DMS114 treated with DMSO at 0.1 percent for 48 hours (cell line): ENCODE data around the gene C17orf107.
"Not testable (repeated sequence)": the region's sequence is repeated elsewhere in the genome, so short reads cannot be mapped to it uniquely, and the experiment has no call there.

Experiments used
- DNase-seq: peaks from one replicate; lab custom pipeline; 2025; ENCODE audit not compliant: unreplicated experiment; lab: John Stamatoyannopoulos, UW

Gene C17orf107

DNA sequence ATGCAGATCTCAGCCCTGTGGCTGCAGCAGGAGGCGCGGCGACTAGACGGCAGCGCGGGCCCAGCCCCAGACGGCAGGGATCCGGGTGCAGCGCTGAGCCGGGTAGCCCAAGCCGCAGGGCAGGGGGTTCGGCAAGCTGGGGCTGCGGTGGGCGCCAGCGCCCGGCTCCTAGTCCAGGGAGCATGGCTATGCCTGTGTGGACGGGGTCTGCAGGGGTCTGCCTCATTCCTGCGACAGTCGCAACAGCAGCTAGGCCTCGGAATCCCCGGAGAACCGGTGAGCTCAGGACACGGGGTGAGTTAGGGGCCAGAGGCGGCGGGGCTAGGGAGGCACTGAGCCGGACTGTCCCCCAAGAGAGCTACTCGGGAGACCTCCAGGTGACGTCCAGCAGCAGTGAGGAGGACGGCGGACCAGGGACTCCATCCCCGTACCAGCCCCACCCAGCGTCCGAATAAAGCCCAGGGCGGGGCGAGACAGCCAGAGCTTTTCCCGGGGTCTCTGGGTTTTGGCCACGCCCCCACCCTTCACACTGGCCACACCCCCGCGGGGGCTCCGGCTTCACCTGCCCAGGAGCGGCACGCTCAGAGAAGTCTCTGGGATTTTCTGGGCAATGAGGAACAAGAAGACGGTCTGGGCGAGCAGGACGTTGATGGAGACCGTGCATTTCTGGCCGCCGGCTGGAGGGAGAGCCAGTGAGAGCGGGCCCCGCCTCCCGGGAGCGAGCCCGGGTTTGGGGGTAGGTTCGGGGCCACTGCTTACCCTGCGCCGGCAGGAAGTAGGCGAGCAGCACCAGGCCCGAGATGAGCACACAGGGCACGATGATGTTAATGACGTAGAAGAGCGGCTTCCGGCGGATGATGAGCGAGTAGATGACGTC lies 1.1 kb downstream of the C17orf107 start:
- DNase-seq, result no peak

DNA sequence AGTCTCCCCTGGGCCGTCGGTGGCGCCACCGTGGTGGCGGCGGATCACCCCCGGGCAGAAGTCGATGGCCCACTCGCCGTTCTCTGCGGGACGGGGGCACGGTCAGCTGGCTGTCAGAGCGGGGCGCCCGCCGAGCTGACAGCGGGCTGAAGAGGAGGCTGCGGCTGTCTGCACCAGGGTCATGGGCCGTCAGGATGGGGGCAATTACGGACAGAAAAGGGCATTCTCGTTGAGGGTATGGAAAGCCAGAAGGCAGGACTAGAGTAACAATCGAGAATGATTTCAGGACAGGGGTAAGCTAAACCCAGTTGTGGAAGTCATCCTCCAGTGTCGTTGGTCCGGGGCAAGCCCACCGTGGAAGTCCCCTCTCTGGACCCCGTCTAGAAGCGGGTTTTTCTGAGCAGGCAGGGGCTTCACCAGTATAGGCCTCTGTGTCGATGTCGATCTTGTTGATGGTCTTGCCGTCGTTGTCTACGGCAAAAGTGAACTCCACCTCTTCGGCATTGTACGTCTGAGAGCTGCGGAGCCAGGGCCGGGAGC lies 1.8 kb downstream of the C17orf107 start:
- DNase-seq, result no peak

DNA sequence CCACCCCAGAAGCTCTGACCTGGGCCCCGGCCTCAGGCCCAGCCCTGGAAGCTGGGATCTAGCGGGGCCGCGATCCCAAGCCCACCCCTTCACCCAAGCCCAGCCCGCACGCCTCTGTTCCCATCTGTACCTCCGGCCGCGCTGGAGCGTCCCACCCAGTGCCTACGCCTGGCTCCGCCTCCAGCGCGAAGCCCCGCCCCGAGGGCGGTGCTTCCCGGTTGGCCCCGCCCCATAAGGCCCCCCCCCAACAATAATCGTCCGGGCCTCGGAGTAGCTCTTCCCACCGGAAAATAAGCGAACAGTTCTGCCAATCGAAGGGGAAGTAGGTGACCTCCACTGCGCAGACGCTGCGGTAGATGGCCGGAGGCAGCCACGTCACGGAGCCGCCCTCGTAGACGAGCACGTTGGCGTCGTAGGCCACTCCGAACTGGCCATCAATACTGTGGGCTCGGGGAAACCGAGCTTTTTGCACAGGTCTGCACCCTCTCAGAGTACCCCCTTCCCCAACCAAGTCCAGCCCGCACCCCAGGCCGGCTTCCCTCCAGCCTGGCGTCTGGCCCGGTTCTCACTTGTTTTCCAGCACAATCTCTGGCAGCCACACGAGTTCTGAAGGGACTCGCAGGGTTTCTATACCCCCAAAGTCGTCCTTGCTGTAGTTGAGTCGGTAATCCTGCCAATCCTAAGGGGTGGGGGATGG lies 2.5 kb downstream of the C17orf107 start:
- no peak for DNase-seq

DNA sequence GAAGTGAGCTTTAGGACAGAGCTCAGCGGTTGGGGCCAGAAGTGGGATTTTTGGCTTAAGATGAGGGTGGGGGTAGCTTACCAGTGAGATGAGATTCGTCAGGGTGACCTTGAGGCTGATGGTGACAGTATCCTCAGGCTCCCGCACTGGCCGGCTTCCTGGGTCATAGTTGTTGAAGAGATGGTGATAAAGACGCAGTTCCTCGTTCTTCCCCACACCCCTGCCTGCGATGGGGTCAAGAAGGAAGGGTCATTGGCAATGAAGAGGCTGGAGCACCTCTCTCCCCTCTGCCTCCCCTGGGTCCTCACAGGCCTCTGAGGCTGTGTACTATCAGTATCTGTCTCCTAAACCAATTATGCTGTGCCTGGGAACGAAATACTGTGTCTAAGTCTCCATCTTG lies 3.2 kb downstream of the C17orf107 start:
- no peak for DNase-seq

DNA sequence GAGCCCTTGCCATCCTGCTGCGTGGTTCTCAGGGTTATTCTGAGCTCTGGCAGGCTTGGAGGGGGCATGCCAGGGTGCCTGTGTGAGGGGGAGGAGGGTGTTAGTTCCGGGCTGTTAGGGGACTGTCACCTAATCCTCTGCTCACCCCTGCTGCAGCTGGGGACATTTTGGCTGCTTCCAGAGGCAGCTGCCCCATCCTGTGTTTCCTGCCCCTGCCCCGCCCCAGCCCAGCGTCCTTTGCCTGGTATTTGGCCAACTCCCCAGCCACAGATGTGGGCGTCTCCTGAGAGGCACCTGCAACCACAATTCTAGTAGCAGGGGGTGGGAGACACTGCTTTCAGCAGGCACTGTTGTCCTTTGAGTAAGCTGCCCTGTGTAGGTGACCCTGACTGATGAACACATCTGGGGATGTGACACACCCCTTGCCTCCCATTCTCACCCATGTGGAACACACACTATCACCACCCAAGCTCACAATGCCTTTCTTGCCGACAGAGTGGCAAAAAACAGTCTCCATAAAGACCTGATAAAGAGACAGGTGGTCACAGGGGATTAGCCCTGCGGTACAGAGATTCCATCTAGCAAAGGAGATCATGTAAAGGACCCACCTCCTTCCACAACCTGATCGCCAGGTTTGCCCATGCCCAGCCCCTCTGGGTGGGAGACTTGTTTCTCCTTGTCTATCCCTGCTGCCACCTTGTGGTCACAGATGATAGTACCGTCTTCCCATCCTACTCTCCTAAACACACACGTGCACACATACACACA lies 3.9 kb downstream of the C17orf107 start, which contains the start of gene CHRNE:
CHRNE (minus strand) TSS at position 48 of the 768 bp plus-strand sequence; CDS start at position 13, 35 bp downstream.
- peak; percentile 62 for DNase-seq

DNA sequence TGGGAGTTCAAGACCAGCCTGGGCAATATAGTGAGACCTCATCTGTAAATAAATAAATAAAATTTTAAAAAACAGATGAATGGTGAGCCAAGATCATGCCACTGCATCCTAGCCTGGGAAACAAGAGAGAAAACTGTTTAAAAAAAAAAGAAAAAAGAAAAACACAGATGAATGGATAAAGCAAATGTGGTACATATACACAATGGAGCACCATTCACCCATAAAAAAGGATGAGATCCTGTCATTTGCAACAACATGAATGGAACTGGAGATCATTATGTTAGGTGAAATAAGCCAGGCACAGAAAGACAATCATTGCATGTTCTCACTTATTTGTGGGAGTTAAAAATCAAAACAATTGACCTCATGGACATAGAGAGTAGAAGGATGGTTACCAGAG lies 7.3 kb downstream of the C17orf107 start:
- DNase-seq, result not testable (repeated sequence)

DNA sequence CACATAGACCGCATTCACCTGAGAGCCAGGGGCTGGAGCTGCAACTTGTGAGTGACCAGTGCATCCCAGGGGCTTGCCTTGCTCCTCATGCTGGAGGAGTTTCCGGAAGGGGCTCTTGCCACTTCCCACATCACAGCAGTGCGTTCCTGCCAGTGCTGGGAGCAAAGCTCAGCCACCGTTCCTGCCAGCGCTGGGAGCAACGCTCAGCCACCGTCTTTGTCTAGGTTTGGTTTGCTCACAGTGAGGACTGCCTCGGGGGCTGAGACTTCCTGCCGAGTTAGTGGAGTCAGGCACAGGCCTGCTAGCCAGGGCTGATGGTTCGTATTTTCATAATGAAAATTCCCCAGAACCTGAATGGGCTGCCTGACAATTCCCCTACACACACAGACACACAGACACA lies 9.0 kb downstream of the C17orf107 start:
- no peak for DNase-seq

DNA sequence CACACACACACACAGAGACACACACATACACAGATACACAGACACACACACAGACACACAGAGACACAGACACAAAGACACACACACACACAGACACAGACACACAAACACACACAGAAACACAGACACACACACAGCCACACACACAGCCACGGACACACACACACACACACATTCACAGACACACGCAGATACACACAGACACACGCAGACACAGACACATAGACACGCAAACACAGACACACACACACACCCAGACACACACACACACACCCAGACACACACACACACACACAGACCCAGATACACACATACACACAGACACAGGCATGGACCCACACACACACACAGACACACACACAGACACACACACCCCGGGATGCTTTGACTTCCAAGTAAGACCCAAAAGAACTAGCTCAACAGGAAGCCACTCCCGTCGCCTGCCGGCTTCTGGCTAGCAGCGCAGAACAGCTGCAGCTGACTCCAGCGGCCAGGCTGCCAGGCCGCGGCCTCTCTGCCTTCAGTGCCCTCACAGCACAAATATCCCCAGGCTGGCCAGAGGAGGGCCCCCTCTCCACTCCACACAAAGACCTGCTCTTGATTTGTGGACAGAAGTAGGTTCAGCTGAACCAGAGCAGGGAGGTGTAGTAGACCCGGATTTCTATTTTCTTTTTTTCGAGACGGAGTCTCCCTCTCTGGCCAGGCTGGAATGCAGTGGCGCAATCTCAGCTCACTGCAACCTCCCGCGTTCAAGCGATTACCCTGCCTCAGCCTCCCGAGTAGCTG lies 9.6 kb downstream of the C17orf107 start:
- peak; percentile 41 for DNase-seq

DNA sequence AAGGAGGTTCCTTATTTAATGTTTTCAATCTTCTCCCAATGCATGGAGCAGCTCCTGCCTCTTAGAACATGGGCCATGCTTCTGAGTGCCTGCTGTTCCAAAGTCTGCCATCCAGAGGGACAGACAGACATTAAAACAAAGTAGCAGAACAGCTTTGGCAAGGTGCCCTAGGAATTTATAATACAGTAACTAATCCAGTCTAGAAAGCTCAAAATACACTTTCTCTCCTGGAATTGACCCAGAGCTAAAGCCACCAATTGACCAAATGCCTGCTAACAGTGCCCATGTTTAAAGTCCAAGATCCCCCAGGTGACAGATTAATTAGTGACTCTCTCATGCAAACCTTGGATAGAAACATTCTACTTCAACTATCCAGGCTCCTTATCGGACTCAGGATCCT lies 14.7 kb downstream of the C17orf107 start:
- no peak for DNase-seq

DNA sequence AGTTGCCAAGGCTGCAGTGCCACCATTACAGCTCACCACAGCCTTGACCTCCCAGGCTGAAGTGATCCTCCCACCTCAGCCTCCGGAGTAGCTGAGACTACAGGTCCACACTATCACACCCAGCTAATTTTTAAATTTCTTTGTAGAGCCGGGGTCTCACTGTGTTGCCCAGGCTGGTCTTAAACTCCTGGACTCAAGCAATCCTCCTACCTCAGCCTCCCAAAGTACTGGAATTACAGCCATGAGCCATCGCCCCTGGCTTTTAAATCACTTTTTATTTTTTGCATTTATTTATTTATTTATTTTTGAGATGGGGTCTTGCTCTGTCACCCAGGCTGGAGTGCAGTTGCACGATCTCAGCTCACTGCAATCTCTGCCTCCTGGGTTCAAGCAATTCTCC lies 15.2 kb downstream of the C17orf107 start:
- not testable (repeated sequence) for DNase-seq

DNA sequence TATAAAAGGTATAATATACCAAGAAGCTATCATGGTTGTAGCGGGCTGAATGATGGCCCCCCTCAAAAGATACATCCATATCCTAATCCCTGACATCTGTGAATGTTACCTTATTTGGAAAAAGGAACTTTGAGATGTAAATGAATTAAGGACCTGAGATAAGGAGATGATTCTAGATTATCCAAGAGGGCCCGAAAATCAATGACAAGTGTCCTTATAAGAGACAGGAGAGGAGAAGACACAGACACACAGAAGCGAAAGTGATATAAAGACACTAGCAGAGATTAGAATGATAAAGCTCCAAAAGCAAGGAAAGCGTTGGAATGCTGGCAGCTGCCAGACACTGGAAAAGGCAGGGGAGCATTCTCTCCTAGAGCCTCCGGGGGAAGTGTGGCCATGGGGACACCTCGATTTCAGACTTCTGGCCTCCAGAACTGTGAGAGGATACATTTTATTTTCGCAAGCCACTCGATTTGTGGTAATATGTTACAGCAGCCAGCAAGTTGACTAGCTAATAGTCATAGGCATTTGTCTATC lies 20.2 kb downstream of the C17orf107 start:
- no peak for DNase-seq

DNA sequence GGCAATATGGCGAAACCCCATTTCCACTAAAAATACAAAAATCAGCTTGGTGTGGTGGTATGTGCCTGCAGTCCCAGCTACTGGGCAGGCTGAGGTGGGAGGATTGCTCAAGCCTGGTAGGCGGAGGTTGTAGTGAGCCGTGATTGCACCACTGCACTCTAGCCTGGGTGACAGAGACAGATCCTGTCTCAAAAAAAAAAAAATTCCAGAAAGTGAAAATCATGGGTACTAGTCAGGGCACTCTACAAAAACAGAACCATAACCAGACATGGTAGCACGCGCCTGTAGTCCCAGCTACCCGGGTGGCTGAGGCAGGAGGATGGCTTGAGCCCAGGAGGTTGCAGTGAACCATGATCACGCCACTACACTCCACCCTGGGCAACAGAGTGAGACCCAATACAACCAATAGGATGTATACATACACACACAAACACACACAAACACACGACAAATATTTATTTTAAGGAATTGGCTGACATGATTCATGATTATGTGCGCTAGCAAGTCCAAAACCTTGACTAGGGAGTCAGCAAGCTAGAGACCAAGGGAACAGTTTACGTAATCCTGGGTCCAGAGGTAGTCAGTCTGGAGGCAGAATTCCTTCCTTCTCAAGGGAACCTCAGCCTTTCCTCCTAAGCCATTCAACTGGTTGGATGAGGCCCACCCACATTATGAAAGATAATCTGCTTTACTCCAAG lies 21.2 kb downstream of the C17orf107 start:
- DNase-seq, result no peak

DNA sequence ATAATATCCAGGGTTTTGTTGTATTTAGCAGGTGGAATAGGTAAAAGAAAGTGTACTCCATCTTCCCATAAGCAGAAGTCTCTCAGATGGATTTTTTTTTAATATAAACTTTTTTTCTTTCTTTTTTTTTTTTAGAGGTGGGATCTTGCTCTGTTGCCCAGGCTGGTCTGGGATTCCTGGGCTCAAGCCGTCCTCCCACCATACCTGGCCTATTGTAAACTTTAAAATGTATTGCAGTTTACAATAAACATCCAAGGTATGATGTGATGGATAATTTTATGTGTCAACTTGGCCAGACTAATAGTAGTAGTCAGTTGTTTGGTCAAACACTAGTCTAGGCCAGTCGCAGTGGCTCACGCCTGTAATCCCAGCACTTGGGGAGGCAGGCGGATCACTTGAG lies 22.0 kb downstream of the C17orf107 start:
- DNase-seq, result no peak

DNA sequence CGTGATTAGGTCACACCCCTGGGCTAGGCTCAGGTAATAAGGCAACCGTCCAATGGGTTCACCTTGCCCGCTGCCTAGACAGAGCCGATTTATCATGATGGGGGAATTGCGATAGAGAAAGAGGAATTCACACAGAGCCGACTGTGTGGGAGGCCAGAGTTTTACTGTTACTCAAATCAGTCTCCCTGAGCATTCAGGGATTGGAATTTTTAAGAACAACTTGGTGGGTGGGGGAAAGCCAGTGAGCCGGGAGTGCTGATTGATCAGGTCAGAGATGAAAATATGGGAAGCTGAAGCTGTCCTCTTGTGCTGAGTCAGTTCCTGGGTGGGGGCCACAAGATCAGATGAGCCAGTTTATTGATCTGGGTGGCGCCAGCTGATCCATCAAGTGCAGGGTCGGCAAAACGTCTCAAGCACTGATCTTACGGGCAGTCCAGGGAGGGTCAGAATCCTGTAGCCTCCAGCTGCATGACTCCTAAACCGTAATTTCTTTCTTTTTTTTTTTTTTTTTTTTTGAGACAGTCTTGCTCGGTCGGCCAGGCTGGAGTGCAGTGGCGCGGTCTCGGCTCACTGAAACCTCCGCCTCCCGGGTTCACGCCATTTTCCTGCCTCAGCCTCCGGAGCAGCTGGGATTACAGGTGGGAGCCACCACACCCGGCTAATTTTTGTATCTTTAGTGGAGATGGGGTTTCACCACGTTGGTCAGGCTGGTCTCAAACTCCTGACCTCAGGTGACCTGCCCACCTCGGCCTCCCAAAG lies 27.4 kb downstream of the C17orf107 start:
- not testable (repeated sequence) for DNase-seq

DNA sequence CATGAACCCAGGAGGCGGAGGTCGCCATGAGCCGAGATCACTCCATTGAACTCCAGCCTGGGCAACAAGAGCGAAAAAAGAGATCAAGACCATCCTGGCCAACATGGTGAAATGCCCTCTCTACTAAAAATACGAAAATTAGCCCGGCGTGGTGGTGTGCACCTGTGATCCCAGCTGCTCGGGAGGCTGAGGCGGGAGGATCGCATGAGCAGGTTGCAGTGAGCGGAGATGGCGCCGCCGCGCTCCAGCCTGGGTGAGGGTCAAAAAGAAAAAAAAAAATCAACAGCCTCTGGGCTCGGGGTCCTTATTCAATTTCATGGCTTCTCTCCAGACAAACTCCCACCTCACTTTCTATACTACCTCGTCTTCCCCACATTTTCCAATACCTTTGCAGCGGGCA lies 29.5 kb downstream of the C17orf107 start:
- DNase-seq, result no peak

DNA sequence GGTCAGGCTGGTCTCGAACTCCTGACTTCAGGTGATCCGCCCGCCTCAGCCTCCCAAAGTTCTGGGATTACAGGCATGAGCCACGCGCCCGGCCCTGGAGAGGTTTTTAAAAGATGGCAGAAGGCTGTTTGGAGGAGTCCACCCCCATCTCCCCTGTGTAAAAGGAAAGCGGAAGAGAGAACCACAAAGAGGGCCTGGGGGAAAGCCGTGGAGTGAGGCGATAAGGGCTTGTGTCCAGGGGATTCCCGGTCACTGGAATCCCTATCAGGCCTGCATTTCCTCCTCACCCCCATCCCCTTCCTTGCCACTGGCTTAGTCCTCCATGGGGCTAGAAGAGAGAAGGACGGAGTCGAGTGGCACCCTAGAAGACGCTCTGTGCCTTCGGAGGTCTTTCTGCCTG lies 32.6 kb downstream of the C17orf107 start, which contains the start of gene GP1BA:
GP1BA (plus strand) TSS at position 315 of the 400 bp plus-strand sequence. CDS start 328 bp downstream, outside the sequence.
- DNase-seq, result no peak

DNA sequence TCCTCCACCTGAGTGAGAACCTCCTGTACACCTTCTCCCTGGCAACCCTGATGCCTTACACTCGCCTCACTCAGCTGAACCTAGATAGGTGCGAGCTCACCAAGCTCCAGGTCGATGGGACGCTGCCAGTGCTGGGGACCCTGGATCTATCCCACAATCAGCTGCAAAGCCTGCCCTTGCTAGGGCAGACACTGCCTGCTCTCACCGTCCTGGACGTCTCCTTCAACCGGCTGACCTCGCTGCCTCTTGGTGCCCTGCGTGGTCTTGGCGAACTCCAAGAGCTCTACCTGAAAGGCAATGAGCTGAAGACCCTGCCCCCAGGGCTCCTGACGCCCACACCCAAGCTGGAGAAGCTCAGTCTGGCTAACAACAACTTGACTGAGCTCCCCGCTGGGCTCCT lies 33.4 kb downstream of the C17orf107 start:
- DNase-seq, result no peak

DNA sequence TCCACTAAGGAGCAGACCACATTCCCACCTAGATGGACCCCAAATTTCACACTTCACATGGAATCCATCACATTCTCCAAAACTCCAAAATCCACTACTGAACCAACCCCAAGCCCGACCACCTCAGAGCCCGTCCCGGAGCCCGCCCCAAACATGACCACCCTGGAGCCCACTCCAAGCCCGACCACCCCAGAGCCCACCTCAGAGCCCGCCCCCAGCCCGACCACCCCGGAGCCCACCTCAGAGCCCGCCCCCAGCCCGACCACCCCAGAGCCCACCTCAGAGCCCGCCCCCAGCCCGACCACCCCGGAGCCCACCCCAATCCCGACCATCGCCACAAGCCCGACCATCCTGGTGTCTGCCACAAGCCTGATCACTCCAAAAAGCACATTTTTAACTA lies 34.3 kb downstream of the C17orf107 start:
- DNase-seq, result no peak
